GM19035 (cell line): ENCODE data around the gene SATB1.
"Not testable (repeated sequence)": the region's sequence is repeated elsewhere in the genome, so short reads cannot be mapped to it uniquely, and the experiment has no call there.

Source experiments
- ATAC-seq: cut with Tn5 transposase; IDR thresholded peaks from one replicate; pipeline ENCODE4 v1.9.1; 2021; ENCODE audit not compliant: unreplicated experiment

SATB1 gene

DNA sequence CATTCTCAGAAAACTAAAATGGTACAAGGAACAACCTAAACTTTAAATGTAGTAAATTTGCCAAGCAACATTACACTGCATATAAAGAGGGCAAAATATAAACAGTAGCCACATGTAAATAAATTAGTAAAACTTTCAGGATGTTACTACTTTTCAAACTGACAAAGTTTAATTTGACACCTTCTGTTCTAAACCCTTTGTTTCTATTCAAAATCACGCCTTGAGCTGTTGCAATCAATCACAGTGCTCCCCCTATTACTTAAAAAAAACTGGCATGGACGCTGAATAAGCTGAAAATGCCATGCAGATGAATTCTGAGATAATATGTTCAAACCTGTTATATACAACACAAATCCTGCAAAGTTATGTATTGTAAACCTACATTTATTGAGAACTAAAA, 69.3 kb downstream of the SATB1 start:
- ATAC-seq: no peak

DNA sequence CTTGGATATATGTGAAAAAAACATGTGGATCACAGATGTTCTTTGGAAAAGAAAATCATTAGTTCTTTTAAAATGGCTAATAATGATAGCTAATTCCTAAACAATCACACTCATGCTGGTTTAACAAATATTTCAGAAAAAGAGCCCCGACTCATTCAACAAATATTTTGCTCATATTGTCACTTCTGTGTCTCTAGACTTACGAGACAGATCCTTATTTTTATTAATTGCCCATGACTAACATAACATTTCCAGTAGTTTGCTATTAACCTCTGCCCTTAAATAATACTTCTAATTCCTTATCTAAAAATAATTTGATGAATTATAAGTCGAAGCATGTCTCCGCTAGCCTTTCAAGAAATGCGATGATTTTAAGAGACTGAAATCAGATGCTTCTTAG, 70.4 kb downstream of the SATB1 start:
- ATAC-seq: no peak

DNA sequence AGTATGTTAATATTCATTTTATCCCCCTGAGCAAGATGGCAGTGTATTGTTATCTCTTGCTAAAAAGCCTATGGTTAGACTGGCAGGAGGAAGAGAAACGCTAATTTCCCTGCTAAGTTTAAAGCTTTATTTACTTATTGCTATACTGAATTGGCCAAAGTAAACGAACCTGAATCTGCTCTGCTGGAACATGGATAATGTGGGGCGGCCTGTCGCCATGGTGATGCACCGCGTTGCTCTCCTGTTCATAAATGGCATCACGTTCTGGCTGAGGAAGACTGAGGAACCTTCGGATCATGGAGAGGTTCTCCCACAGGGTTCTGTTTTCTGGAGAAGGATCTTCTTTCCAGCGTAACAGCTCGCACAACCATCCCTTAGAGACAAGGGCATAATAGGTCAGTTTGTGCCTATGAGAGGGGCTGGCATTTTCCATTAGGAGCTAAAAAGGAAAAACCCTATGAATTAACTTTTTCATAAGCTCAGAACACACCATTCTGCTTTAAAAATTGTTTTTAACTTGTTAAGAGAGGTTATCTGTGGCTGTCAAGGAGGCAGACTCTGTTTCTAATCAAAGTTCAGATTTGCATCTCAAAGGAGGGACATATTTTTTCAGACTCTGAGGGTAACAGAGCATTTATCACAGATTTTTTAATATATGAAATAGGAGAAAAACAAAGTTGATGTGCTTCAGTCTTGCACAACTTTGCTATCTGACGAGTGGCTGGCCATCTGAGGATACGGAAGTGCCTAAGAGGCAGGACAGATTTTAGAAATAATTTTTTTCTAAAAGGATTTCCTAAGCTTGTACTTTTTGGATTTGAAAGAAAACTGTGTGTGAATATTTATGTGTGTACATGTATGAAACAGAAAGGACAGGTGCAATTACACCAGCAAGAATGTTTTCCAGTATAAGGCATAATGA, 73.1 kb downstream of the SATB1 start:
- no peak for ATAC-seq

DNA sequence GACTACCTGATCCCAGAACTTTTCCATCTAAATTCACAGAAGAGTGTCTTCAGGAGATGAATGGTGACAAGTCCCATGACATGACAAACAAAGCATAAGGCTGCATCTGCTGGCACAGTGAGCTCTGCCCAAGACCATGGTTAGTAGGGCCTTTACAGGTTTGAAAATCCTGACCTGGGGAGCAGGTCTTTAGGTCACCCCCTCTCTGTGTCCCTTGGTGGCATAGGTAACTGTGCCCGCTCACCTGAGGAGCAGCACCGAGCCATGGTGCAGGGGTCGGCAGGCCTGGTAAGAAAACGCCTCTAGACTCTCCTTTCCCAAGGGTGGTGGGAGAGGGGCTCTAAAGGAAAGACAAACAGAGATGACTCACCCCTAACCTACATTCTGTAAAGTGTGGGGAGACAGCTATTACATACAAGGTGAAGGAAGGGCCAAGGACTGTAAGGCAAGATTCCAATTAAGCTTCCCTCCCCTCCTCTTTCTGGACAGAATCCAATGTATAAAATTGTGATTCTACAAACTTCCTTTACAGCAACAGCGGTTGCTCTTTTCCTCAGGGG, 74.0 kb downstream of the SATB1 start:
- no peak for ATAC-seq

DNA sequence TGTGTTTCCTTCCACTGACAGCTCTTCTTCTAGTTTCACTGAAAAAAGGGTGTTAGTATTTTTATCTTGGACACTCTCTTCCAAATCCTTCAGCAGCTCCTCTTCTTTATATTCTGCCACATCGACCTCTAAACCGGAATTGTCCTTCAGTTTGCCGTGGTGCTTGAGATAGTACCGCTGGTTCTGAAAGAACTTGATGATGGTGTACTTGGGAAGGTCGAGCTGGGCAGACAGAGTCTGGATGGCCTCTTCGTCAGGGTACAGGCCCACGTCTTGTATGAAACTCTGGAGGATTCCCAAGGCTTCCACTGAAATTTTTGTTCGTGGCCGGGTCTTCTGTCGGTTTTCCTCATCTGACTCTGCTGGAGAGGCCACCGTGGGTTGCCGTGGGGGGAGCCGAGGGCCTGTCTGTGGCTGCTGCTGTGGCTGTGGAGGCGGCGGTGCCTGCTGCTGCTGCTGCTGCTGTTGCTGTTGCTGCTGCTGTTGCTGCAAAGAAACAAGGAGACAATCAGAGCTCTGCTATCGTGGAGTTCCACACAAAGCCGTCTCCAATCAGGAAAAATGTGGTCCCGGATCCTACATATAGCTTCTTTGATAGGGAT, 75.8 kb downstream of the SATB1 start:
- no peak for ATAC-seq

DNA sequence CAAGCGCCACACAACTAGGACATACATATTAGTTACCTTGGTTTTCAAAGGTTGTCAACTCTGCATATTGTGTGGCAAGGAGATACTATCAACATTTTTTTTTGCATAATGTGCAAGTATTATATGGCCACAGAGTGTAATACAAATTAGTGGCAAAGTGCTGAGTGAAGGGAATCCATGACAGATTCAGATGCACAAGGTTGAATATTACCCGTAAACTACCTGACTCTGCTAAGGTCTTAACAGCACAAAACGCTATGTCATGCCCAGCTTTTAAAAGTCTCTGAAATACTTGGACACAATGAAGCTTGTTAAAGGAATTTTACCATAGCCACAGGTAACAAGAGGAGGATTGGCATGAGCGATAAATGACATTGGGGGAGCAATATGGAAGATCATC, 79.0 kb downstream of the SATB1 start:
- ATAC-seq: no peak

DNA sequence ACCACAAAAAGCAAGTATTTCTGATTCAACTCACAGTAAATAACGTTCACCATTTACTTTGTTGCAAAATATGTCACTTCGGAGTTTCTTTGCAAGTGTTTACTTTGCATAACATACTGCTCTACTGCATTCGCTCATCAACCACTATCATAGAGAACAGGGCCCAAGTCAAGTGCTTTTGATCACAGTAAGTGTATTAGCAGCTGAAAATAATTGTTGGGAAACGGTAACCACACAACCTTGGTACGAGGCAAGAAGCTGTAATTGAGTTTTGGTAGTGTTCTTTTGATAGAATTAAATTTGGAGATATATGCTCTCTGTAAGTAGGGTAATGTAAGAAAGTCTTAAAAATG, 80.1 kb downstream of the SATB1 start:
- no peak for ATAC-seq

DNA sequence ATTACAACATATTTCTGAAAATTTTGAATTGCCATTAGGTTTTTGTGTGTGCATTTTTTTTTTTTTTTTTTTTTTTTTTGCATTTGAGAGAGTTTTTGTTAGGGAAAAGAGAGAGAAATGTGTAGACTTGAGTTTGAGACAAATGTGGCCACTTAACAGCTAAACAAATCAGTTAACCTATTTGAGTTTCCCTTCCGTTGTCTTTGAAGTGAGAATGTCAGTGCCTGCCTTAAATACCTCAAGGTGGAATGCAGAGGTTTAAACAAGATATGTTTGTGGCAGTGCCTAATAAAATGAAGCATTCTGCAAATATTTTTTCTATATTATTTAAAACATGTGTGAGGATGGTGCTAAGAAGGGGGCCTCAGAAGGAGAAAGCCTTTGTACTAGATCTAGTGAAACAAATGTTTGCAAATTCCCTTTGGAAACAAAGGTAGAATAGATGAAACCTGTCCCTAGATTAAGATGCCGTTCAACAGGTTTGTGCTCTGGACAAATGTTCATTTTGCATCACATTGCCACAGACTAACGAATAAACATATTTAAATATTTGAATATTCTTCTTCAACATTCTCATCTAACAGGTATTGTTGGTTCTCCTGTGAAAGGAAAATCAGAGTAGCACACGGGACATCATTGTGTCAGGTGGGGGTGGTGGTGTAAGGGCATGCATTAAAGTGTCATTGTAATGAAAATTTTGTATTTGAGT, 80.7 kb downstream of the SATB1 start:
- no peak for ATAC-seq

DNA sequence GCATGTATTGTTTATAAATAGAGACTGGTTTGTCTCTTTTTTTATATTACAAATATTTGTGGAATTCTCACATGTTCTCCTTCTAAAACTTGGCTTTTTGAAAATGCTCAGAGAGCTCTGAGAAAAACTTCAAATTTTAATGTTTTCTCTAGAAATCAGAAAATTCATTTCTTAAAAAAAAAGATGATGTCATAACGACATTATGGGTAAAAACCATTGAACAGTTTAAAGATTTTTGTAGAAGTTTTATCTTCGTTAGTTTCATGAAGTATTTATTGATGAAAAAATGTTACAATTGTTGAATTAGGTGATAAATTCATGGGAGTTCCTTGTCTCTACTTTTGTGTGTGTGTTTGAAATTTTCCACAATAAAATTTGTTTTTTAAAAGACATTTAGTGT, 81.3 kb downstream of the SATB1 start:
- ATAC-seq: no peak

DNA sequence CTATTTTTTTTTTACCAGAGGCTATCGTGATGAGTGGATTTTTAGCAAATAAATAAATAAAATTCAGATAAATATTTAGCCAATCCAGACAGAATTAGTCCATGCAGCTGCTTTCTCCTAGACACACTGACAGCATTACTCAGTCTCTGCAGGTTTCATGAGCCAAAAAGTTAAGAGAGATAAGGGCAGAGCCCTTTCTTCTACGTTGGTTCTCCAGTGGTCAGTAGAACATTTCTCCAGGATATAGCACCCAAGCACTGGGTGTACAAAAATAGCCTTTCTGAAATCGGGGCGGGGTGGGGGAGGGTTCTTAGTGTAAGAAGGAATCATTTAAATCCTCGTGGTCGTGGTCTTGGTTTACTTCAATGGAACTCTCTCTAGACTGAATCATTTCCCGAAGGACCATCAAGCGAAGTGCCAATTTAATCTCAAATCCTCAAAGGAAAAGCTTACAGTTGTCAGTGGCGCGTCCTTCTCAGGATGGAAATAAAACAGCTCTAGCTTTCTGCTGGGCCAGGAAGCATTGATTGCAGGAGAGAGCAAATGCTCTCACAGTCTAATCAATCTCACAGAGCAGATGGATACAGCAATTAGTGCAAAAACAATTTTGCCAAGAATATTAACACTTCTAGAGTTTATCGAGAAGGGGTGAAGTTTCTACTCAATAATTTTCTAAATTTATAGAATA, 86.2 kb downstream of the SATB1 start:
- ATAC-seq: no peak

DNA sequence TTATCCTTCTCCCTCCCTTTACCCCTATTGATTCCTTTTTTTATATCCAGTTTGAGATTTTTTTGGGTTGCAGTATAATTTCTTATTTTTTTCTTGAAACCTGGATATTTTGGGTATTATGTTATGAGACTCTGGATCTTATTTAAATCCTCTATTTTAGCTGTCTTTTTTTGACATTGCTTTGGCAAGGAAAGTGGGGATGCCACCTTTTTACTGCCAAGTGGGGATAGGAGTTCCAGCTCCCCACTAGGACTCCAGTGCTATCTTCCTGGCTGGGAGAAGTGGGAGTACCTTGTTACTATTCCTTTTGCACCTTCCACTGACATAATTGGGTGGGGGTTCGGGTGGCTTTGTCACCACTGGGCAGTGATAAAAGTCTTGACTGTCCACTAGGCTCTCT, 87.9 kb downstream of the SATB1 start:
- no peak for ATAC-seq

DNA sequence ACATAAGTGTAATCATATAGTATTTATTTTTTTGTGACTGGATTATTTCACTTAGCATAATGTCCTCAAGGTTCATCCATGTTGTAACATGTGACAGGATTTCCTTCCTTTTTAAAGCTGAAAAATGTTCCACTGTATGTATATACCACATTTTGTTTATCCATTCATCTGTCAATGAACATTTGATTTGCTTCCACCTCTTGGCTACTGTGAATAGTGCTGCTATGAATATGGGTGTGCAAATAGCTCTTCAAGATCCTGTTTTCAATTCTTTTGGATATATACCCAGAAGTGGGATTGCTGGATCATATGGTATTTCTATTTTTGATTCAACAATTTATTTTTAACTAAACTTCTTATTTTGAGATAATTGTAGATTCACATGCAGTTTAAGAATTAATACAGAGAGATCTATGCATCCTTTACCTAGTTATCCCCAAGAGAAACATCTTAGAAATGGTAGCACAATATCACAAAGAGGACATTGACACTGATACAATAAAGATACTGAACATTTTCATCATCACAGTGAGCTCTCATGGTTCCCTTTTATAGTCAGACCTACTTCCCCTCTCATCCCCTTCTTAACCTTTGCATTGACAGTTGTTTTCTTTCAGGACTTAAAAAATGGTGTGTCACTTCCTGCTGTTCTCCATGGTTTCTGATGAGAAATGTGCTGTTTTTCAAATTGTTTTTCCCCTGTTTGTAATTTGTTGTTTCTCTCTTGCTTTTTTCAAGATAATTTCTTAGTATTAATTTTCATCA, 90.1 kb downstream of the SATB1 start:
- ATAC-seq: no peak

DNA sequence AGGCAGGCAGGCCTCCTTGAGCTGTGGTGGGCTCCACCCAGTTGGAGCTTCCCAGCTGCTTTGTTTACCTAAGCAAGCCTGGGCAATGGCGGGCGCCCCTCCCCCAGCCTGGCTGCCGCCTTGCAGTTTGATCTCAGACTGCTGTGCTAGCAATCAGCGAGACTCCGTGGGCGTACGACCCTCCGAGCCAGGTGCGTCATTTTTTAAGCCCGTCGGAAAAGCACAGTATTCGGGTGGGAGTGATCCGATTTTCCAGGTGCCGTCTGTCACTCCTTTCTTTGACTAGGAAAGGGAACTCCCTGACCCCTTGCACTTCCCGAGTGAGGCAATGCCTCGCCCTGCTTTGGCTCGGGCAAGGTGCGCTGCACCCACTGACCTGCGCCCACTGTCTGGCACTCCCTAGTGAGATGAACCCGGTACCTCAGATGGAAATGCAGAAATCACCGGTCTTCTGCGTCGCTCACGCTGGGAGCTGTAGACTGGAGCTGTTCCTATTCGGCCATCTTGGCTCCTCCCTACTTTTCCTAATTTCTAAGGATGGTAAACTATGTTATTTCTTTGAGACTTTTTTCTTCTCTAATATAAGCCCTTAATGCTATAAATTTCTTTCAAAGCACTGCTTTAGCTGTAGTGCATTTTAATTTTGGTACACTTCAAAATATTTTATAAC, 94.2 kb downstream of the SATB1 start:
- not testable (repeated sequence) for ATAC-seq

DNA sequence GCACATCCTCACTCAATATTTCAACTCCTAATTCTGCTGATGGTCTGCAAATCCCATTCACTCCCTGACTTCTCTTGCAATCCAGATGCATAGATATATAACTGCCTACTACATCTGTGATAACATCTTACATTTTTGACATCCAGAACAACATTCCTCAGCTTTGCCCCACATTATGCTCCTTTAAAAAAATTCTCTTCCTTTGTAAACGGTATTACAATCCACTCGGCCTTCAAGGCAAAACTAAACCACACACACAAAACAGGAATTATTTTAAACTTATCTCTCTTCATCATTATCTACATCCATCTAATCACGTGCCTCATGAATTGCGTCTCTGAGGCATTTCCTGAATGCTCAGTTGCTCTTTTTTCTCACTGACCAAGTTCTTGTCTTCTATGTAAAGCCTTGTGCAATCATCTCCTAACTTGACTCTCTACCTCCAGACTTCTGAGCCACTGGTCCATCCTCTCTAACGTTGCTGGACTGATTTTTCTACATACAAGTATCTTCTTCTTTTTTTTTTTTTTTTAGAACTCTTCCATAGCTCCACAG, 117.0 kb downstream of the SATB1 start:
- ATAC-seq: no peak

DNA sequence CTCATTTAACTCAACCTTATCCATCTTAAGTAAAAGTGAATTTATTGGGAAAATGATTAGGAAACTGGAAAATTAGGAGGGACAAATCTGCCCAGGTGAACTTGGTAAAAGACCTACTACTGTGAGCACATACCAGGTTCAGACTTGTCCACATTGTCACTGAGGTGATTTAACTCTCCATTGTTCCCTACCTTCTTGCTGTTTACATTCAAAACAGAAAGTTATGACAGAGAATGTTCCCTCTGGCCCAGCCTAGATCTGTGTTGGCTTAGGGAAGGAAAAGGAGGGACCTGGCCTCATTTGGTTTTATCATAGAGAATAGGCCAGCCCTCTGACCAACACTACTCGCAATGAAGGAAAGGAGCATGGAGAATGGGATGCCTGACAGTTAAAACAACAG, 117.6 kb downstream of the SATB1 start:
- no peak for ATAC-seq

DNA sequence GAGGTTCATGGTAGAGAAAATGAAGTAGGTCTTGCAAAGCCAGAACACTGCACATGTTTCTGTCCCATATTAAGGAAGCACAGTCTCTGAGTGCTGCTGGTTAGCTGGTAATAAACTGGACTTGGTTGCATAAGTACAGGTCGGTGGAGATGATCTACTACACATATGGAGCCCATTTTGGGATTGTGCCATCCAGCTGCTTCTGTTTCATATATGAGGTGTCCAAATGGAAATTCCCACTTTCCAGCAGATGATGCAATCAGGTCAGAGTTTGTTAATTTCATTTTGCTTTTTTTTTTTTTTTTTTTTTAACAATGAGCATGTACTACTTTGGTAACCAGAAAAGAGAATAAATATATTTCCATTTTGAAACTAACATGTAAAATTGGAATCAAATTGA, 122.6 kb downstream of the SATB1 start:
- ATAC-seq: no peak

DNA sequence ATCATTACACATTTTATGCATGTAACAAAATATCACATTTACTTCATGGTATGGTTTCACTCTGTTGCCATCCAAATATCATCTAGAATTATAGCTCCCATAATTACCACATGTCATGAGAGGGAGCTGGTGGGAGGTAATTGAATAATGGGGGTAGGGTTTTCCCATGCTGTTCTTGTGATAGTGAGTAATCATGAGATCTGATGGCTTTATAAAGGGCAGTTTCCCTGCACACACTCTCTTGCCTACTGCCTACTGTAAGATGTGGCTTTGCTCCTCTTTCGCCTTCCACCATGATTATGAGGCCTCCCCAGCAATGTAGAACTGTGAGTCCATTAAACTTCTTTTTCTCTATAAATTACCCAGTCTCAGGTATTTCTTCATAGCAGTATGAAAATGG, 123.4 kb downstream of the SATB1 start:
- ATAC-seq: no peak

DNA sequence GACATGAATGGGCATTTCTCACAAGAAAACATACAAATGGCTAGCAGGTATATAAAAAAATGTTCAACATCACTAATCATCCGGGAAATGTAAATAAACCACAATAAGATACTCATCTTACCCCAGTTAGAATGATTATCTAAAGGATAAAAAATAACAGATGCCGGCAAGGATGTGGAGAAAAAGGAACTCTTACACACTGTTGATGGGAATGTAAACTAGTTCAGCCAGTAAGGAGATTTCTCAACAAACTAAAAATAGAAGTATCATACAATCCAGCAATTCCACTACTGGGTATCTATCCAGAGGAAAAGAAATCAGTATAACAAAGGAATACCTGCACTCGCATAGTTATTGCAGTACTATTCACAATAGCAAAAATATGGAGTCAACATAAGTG, 124.2 kb downstream of the SATB1 start:
- no peak for ATAC-seq

DNA sequence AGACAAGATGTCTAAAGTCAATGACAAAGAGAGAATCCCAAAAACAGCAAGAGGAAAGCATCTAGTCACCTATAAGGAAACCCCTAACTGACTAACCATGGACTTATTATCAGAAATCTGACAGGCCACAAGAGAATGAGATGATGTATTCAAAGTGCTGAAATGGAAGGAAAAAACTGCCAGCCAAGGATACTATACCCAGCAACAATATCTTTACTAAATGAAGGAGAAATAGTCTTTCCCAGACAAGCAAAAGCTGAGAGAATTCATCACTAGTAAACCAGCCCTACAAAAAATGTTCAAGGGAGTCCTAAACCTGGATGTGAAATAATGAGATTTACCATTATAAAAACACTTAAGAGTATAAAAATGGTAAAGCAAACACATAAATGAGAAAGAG, 128.0 kb downstream of the SATB1 start:
- ATAC-seq: no peak
